ENCODE data around the gene INA. TPM values are rescaled to one million over a fixed set of nuclear protein-coding genes. Genes with fewer than 3 reads are reported as not detected.
"Not testable (repeated sequence)": the region's sequence is repeated elsewhere in the genome, so short reads cannot be mapped to it uniquely, and the experiment has no call there.

INA gene
- total RNA-seq, 1 experiment from 2014 or later, result 14.0 TPM

DNA sequence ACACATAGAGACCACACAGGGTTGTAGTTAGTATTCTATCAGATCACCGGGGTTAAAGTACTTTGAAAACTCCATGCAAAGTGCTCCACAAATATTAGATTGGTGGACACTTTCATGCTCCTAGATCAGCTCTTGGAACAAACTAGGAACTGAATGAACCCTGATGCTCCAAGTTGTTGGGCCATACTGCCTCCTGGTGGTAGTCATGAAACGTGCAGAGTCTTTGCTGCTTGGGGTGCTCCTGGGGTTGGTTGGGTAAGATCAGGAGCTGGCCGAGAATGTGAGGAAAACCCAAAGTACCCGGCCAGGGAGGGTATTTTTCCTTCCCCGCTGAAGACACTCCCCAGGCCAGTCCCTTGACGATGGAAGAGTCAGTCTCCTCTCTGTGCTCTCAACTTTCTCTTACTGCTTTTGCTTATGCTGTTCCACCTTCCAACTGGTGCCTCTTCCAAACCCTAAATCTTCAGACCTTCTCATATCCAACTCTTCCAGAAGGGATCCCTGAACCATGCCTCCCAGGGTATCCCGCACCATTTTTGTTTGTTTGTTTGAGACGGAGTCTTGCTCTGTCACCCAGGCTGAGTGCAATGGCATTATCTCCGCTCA is 32.2 kb upstream of the INA start:
- H3K18ac ChIP-seq (ENCODE audit: insufficient read length, low read depth, low read length), result no peak overlapping the region
- no peak overlapping the region for H3K9ac ChIP-seq (ENCODE audit: extremely low read depth, insufficient read length, low read length)
- H3K4me3 Mint-ChIP-seq, result no peak overlapping the region
- H3K23ac ChIP-seq (ENCODE audit: insufficient read length, low read depth, low read length), result no peak overlapping the region
- no peak overlapping the region for H4K8ac ChIP-seq (replicated peaks; ENCODE audit: insufficient read length, low read depth, low read length)
- no peak overlapping the region for H3K14ac ChIP-seq (ENCODE audit: insufficient read depth, low read length)
- H4K5ac ChIP-seq (ENCODE audit: insufficient read length, low read depth, low read length), result no peak overlapping the region
- H3K9me3 ChIP-seq (ENCODE audit: control insufficient read depth, low read depth, low read length), result no peaks in the 10 kb centered on the region
- no peaks in the 10 kb centered on the region for H3K79me2 ChIP-seq (ENCODE audit: insufficient read depth, low read length)
- H3K4me1 Mint-ChIP-seq, result peaks cover 8 to 13% of the 10 kb centered on the region in 2 experiments
- H2AK5ac ChIP-seq (ENCODE audit: insufficient read length, low read length), result no peak overlapping the region
- no peak overlapping the region for H2BK120ac ChIP-seq (ENCODE audit: low read depth, low read length, poor library complexity, severe bottlenecking)
- no peak overlapping the region for H4K91ac ChIP-seq (ENCODE audit: insufficient read length, low read depth, low read length)
- no peaks in the 10 kb centered on the region for H3K27me3 ChIP-seq (ENCODE audit: insufficient read depth, low read length)
- H3K4me2 ChIP-seq (ENCODE audit: insufficient read depth, insufficient read length, low read length), result no peak overlapping the region
- H3K9me3 Mint-ChIP-seq, result peaks cover 0 to 2% of the 10 kb centered on the region in 2 experiments; a peak in 2 of 5 replicates
- no peaks in the 10 kb centered on the region for H4K20me1 ChIP-seq (ENCODE audit: control insufficient read depth, insufficient read depth, insufficient read length)
- H3K4ac ChIP-seq (ENCODE audit: low read depth, low read length), result no peak overlapping the region
- no peak overlapping the region for H2BK15ac ChIP-seq (ENCODE audit: low read depth, low read length)
- no peak overlapping the region for H2AFZ ChIP-seq (ENCODE audit: low read length)
- no peak overlapping the region for H2BK20ac ChIP-seq (ENCODE audit: low read depth, low read length, poor library complexity, severe bottlenecking)
- H2BK5ac ChIP-seq (ENCODE audit: insufficient read length, low read length), result no peak overlapping the region
- peak; percentile 85 for DNase-seq
- H3K27me3 Mint-ChIP-seq (ENCODE audit: low read depth), result no peaks in the 10 kb centered on the region; the same call in 1 of the 2 replicates
- 0 out of 2 replicates have a peak, but pooled peaks cover 3% of the 10 kb centered on the region for H3K4me1 ChIP-seq (ENCODE audit: insufficient read depth, low read length)
- no peak overlapping the region for H2BK12ac ChIP-seq (ENCODE audit: insufficient read length, low read depth, low read length)
- no peak overlapping the region for H3K27ac ChIP-seq (ENCODE audit: insufficient read length, low read depth, low read length)
- no peak overlapping the region for H3K56ac ChIP-seq (ENCODE audit: insufficient read length, low read depth, low read length)
- no peak overlapping the region for H3T11ph ChIP-seq (ENCODE audit: low read length)
- no peaks in the 10 kb centered on the region for H3K79me1 ChIP-seq (ENCODE audit: insufficient read depth, low read depth, low read length, poor library complexity, severe bottlenecking)
- no CpG with 5 or more reads among the region's 9 CpGs for WGBS (ENCODE audit: extremely low coverage, insufficient read length, low lambda C conversion rate)
- H3K36me3 Mint-ChIP-seq (ENCODE audit: insufficient read depth in 1 of 3, low read depth in 3 of 3), result no peaks in the 10 kb centered on the region
- TF ChIP-seq, protein P1, sequence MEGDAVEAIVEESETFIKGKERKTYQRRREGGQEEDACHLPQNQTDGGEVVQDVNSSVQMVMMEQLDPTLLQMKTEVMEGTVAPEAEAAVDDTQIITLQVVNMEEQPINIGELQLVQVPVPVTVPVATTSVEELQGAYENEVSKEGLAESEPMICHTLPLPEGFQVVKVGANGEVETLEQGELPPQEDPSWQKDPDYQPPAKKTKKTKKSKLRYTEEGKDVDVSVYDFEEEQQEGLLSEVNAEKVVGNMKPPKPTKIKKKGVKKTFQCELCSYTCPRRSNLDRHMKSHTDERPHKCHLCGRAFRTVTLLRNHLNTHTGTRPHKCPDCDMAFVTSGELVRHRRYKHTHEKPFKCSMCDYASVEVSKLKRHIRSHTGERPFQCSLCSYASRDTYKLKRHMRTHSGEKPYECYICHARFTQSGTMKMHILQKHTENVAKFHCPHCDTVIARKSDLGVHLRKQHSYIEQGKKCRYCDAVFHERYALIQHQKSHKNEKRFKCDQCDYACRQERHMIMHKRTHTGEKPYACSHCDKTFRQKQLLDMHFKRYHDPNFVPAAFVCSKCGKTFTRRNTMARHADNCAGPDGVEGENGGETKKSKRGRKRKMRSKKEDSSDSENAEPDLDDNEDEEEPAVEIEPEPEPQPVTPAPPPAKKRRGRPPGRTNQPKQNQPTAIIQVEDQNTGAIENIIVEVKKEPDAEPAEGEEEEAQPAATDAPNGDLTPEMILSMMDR (conservative IDR thresholded peaks at IDR 0.05), result peak; percentile 95
- H3K23me2 ChIP-seq (ENCODE audit: insufficient read length, low read depth, low read length, poor library complexity, severe bottlenecking), result no peaks in the 10 kb centered on the region
- no peak overlapping the region for H3K27ac Mint-ChIP-seq

DNA sequence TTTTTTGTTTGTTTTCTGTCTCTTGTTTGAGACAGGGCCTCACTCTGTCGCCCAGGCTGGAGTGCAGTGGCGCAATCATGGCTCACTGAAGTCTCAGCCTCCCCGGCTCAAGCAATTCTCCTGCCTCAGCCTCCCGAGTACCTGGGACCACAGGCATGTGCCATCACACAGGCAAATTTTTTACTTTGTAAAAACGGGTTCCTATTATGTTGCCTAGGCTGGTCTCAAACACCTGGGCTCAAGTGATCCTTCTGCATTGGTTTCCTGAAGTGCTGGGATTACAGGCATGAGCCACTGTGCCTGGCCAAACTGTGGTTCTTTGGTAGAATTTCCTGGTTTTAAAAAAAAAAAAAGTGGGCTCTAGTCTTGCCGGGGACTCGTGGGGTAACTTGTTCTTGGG is 31.4 kb upstream of the INA start, which contains the start of gene RPEL1:
Gene RPEL1, plus strand, starts transcription at position 301 of the 400 bp plus-strand sequence. CDS start 110 bp downstream, outside the sequence.
- H2BK20ac ChIP-seq (ENCODE audit: low read depth, low read length, poor library complexity, severe bottlenecking); H2AK5ac ChIP-seq (ENCODE audit: insufficient read length, low read length); H3K79me2 ChIP-seq (ENCODE audit: insufficient read depth, low read length); H3K36me3 Mint-ChIP-seq (ENCODE audit: insufficient read depth in 1 of 3, low read depth in 3 of 3); H4K20me1 ChIP-seq (ENCODE audit: control insufficient read depth, insufficient read depth, insufficient read length); H3K27me3 ChIP-seq (ENCODE audit: insufficient read depth, low read length); H2BK12ac ChIP-seq (ENCODE audit: insufficient read length, low read depth, low read length); H2BK5ac ChIP-seq (ENCODE audit: insufficient read length, low read length); H3K4ac ChIP-seq (ENCODE audit: low read depth, low read length); H3K56ac ChIP-seq (ENCODE audit: insufficient read length, low read depth, low read length); H2BK15ac ChIP-seq (ENCODE audit: low read depth, low read length); H3T11ph ChIP-seq (ENCODE audit: low read length); H3K23ac ChIP-seq (ENCODE audit: insufficient read length, low read depth, low read length); H3K27ac Mint-ChIP-seq; H3K9me3 Mint-ChIP-seq; H3K9me3 ChIP-seq (ENCODE audit: control insufficient read depth, low read depth, low read length); H2BK120ac ChIP-seq (ENCODE audit: low read depth, low read length, poor library complexity, severe bottlenecking); H3K18ac ChIP-seq (ENCODE audit: insufficient read length, low read depth, low read length); H3K23me2 ChIP-seq (ENCODE audit: insufficient read length, low read depth, low read length, poor library complexity, severe bottlenecking); H4K8ac ChIP-seq (replicated peaks; ENCODE audit: insufficient read length, low read depth, low read length); H3K27ac ChIP-seq (ENCODE audit: insufficient read length, low read depth, low read length); H2AFZ ChIP-seq (ENCODE audit: low read length); H3K9ac ChIP-seq (ENCODE audit: extremely low read depth, insufficient read length, low read length); H3K14ac ChIP-seq (ENCODE audit: insufficient read depth, low read length); H3K4me3 Mint-ChIP-seq; H3K27me3 Mint-ChIP-seq (ENCODE audit: low read depth); H3K4me2 ChIP-seq (ENCODE audit: insufficient read depth, insufficient read length, low read length); DNase-seq; H3K4me1 ChIP-seq (ENCODE audit: insufficient read depth, low read length); H3K79me1 ChIP-seq (ENCODE audit: insufficient read depth, low read depth, low read length, poor library complexity, severe bottlenecking); H4K91ac ChIP-seq (ENCODE audit: insufficient read length, low read depth, low read length); H4K5ac ChIP-seq (ENCODE audit: insufficient read length, low read depth, low read length): not testable (repeated sequence)
- H3K4me1 Mint-ChIP-seq, result peaks cover 8 to 11% of the 10 kb centered on the region in 2 experiments
- whole genome bisulfite sequencing (ENCODE audit: extremely low coverage, insufficient read length, low lambda C conversion rate), result no CpG with 5 or more reads among the region's 7 CpGs
